Middle frontal gyrus (tissue), 1 donor: ENCODE measurements around the gene INHA.

Source experiments
- DNase-seq: peaks from one replicate; pipeline ENCODE4 v3.0.0-alpha.2; 2015; ENCODE audit warnings: low spot score; ENCODE audit errors: extremely low spot score

INHA gene

GRCh38 chr2:219573166-219573565, 1.1 kb downstream of the INHA start:
- no peak for DNase-seq

- no peak for DNase-seq
Observed at GRCh38 chr2:219574484-219575311, 2.6 kb downstream of the INHA start.

GRCh38 chr2:219575566-219576504, 3.7 kb downstream of the INHA start:
- DNase-seq = no peak

- no peak for DNase-seq
Observed at GRCh38 chr2:219576505-219577388, 4.6 kb downstream of the INHA start.

DNA sequence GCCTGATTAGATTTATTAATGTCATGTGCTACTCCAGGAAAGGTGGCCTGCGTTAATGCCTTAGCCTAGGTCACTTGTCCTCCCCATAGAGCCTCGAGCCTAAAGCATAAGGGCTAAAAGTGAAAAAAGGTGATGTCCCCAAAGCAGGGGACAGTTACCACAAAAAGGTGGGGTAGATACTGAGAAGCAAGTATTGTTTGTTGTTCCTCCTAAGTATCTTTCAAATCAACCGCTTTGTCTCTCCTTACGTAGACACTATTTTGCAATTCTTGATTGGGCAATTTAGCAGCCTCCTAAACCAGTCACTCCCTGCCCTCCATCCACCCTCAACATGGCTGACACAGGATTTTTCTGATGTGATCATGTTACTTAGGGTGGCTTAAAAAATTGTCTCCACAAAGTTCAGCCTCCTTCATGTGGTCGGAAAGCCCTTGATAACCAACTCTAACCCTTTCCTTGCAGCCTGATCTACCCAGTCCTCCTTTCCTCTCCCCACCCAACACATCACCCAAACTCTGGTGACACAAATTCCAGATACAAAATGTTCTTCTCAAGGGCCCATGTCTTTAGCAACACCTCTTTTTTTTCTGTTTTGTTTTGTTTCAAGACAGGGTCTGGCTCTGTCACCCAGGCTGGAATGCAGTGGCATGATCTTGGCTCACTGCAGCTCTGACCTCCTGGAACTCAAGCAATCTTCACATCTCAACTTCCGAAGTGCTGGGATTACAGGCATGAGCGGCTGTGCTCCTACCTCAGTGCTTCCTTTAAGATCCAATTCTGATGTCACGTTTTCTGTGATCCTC, 6.9 kb downstream of the INHA start:
- DNase-seq = no peak

DNA sequence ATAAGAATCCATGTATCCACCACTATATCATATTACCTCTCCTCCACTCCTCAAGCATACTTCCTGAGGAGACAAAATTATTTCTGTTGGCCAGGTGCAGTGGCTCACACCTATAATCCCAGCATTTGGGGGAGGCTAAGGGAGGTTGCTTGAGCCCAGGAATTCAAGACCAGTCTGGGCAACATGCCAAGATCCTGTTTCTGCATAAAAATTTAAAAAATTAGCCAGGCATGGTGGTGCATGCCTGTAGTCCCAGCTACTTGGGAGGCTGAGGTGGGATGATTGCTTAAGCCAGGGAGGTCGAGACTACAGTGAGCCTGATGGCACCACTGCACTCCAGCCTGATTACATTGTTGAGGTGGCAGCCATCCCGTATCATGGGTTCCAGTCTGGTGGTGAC, 9.2 kb downstream of the INHA start:
- no peak for DNase-seq

- DNase-seq = no peak
Observed at GRCh38 chr2:219591091-219591490, 19.0 kb downstream of the INHA start.

DNA sequence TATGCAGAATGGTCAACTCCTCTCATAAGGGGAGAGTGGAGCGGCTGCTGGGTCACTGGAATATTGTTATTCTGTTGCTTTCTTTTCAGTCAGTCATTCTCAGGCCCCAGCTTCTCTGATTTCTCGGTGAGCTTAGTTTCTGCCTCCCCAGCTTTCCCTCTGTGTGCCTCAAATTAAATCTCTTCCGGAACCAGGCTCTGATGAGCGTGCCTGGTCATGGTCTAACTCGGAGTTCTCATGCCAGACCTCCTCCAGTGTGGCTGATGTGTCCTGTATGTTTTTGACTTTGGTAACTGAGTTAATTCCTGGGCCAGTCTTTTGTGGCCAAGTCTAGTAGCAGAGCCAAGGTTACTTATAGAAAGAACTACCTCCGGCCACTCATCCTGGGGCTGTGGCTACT, 20.6 kb downstream of the INHA start:
- DNase-seq = no peak

DNA sequence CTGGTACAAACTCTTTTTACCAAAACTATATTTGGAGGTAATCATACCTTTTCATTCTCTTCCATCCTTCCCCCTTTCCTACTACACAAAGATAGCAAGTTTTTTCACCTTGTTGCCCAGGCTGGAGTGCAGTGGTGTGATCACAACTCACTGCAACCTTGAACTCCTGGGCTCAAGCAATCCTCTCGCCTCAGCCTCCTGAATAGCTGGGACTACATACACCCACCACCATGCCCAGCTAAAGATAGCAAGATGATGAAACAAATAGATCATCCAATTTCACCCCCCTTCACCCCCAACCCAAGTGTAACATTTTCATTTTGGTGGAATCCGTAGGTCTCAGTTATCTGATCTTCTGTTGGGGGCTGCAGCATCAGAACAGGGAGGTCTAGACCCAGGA, 21.0 kb downstream of the INHA start:
- DNase-seq = no peak

- no peak for DNase-seq
Observed at GRCh38 chr2:219595256-219595655, 23.1 kb downstream of the INHA start.

GRCh38 chr2:219596954-219597551, 24.9 kb downstream of the INHA start:
- DNase-seq = no peak

DNA sequence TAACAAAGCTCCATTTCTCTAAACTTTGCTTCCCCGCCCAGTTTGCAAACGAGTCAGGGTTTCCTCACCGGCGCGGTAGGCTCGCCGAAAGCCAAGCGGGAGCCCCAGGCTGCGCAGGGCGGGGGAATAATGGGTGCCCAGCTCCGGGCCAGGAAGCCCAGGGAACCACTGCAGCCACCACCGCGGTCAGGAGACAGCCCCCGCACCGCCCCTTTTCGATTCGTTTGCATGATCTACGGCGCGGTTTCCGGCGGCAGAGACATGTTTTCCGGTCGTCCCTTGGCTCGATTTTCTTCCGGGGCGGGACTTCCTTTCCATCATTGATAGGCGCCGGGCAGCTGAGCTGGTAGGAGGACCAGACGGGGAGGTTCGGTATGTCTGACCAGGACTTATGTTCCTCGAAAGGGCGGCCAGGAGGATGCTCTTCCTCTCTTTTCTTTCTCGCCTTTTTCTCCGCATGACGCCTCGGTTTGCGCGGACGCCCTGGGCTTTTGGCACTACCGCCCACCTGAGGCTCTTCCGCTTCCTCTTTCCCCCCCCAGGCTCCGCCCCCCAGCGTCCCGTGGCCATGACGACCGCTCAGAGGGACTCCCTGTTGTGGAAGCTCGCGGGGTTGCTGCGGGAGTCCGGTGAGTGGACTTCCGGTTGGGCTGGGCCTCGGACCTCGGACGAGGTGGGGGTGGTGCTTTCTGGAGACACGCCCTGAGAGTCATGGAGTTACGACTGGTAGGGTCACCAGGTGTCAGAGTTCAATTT, 25.6 kb downstream of the INHA start, which contains the start of gene STK11IP:
Gene STK11IP (plus strand): TSS at position 306 of the 756 bp plus-strand sequence. CDS start 263 bp downstream, at position 569.
- peak; percentile 90 for DNase-seq

DNA sequence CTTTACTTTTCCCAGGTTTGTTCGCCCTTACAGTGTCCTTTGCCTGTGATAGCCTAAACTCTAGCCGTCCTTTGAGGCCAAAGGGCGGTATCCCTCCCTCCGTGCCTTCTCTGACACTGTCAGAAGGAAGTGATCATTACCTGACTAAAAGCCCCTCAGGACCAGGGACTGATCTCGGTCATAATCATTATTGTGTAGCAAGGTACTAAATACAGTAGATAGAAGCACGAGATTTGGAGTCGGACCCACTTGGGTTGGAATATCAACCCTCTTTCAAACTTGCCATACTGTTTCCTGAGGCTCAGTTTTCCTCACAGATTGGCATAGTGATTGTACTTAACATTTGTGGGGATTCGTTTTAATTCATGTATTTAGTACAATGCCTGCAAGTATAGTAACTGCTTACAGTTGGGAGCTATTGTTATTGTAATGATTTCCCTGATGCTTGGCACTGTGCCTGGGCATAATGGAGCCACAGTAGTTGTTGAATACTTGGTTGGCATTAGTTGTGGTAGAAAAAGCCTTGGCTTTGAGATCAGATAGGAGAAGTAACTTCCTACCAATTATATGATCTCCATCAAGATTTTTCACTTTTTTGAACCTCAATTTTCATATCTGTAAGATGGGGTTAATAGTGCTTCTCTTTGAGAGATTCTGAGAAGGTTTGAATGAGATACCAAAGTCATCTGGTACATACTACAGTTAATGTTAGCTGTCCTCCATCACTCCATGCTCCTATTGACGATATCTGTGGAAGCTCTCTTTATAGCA, 26.4 kb downstream of the INHA start:
- no peak for DNase-seq

GRCh38 chr2:219603771-219604170, 31.7 kb downstream of the INHA start:
- no peak for DNase-seq

- no peak for DNase-seq
Observed at GRCh38 chr2:219605607-219605954, 33.5 kb downstream of the INHA start.

GRCh38 chr2:219607931-219608330, 35.8 kb downstream of the INHA start:
- DNase-seq = no peak

DNA sequence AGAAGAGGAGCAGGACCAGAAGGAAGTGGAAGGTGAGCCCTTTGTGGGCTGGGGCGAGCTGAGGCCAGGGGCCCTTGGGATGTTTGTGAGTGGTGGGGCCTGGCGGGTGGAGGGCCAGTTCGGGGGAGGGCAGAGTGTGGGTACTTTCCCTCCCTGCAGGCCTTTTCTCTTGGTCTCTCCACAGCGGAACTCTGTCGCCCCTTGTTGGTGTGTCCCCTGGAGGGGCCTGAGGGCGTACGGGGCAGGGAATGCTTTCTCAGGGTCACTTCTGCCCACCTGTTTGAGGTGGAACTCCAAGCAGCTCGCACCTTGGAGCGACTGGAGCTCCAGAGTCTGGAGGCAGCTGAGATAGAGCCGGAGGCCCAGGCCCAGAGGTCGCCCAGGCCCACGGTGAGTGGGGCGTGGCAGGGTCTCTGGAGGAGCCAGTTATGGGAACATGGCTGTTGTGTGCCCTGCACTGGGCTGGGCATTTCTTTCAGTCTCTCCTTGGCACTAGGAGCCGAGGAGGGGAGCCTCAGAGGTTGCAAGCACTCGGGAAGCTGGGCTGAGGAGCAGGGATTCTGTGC, 36.4 kb downstream of the INHA start:
- no peak for DNase-seq

DNA sequence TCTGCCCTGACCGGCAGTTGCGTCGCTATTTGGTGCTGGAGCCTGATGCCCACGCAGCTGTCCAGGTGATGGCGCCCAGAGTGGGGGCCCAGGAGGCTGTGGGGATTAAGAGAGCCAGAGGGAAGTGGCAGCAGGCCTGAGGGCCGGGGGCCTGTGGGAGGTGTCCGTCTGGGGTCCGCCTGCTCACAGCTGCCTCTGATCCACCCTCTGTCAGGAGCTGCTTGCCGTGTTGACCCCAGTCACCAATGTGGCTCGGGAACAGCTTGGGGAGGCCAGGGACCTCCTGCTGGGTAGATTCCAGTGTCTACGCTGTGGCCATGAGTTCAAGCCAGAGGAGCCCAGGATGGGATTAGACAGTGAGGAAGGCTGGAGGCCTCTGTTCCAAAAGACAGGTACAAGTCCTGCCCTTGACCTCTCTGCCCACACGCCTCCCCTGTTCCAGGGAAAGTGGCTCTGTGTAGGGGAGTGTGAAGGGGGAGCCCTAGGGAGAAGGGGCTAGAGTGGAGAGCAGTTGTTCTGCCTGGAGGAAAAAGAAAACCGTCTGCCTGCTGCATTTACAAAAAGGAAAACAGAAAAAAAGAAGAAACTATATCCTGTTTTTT, 37.1 kb downstream of the INHA start:
- DNase-seq = no peak
